Thymus (tissue), 11 donors: ENCODE measurements around the gene ASAP3. TPM values are rescaled to one million over a fixed set of nuclear protein-coding genes. Genes with fewer than 3 reads are reported as not detected.
"Not testable (repeated sequence)": the region's sequence is repeated elsewhere in the genome, so short reads cannot be mapped to it uniquely, and the experiment has no call there.

Source experiments
- DNase-seq, 9 donors: peaks; one replicate each; pipeline ENCODE4 v3.0.0-alpha.2; 2013; ENCODE audit warnings: low spot score in 9 of 9, low read depth in 6 of 9, missing footprints in 1 of 9
- H3K27ac ChIP-seq, 2 donors: one replicate each; pipeline ENCODE4 v1.5.1; 2013; ENCODE audit warnings: control low read depth in 1 of 2, low read depth in 1 of 2, low read length in 1 of 2, mild to moderate bottlenecking in 1 of 2, moderate library complexity in 1 of 2
- H3K27me3 ChIP-seq, 2 donors: one replicate each; pipeline ENCODE4 v1.5.1; 2013; ENCODE audit warnings: low read length in 1 of 2; ENCODE audit not compliant: control insufficient read depth in 2 of 2, insufficient read depth in 1 of 2
- H3K36me3 ChIP-seq, 2 donors: one replicate each; pipeline ENCODE4 v1.5.1; 2013; ENCODE audit warnings: low read length in 1 of 2, mild to moderate bottlenecking in 1 of 2, moderate library complexity in 1 of 2; ENCODE audit not compliant: control insufficient read depth in 2 of 2, insufficient read depth in 2 of 2
- H3K4me1 ChIP-seq, 2 donors: one replicate each; pipeline ENCODE4 v1.5.1; 2013; ENCODE audit warnings: low read length in 2 of 2; ENCODE audit not compliant: control insufficient read depth in 2 of 2, insufficient read depth in 2 of 2
- H3K4me3 ChIP-seq, 2 donors: one replicate each; pipeline ENCODE4 v1.5.1; 2013; ENCODE audit warnings: low read length in 2 of 2, control low read depth in 1 of 2, mild to moderate bottlenecking in 1 of 2
- H3K9me3 ChIP-seq, 2 donors: one replicate each; pipeline ENCODE4 v1.5.1; 2013; ENCODE audit warnings: low read length in 1 of 2, mild to moderate bottlenecking in 1 of 2; ENCODE audit not compliant: control insufficient read depth in 2 of 2, insufficient read depth in 1 of 2
- WGBS: extraction: QIAGEN DNeasy Blood & Tissue Kit; methylation state at CpG from one replicate; pipeline ENCODE4 v1.1.7; 2013; 5-methylcytosine and 5-hydroxymethylcytosine counted together
- polyA plus RNA-seq: library from polyadenylated mRNA; stranded (reverse); fragments of 200-250 nt; gene quantifications from one replicate; pipeline ENCODE4 v1.2.3, GENCODE V29; 2013
- total RNA-seq: library from RNA; stranded (reverse); fragments of 120-200 nt; gene quantifications from one replicate; pipeline ENCODE4 v1.2.4, GENCODE V29; 2013
- donor health status: healthy.

ASAP3 gene
- total and polyA plus RNA-seq, 2 donors, result 4.1 to 10.4 TPM

GRCh38 chr1:23381233-23381885 is 102.6 kb downstream of the ASAP3 start:
- Histone ChIP-seq H3K4me1 (peaks cover 0 to 7% of the 10 kb centered on the region in 2 donors), H3K27ac (no peak overlapping the region), H3K4me3 (no peak overlapping the region), H3K9me3 (no peaks in the 10 kb centered on the region), H3K27me3 (no peaks in the 10 kb centered on the region), H3K36me3 (no peaks in the 10 kb centered on the region)
- DNase-seq, result no peak
- 86% methylated on average over 5 of the region's 5 CpGs for WGBS

- no peak for DNase-seq
- no peaks in the 10 kb centered on the region for H3K36me3 ChIP-seq
- no peaks in the 10 kb centered on the region for H3K9me3 ChIP-seq
- H3K4me1 ChIP-seq, result peaks cover 0 to 7% of the 10 kb centered on the region in 2 donors
- H3K27me3 ChIP-seq, result no peaks in the 10 kb centered on the region
- H3K4me3 ChIP-seq, result no peak overlapping the region
- no peak overlapping the region for H3K27ac ChIP-seq
- WGBS, result 67% methylated on average over 5 of the region's 5 CpGs
Measured at GRCh38 chr1:23380719-23381118, 103.3 kb downstream of the ASAP3 start.

- 84% methylated on average over 4 of the region's 4 CpGs for WGBS
- H3K36me3 ChIP-seq, H3K27me3 ChIP-seq, H3K9me3 ChIP-seq, H3K4me1 ChIP-seq, H3K27ac ChIP-seq, H3K4me3 ChIP-seq, DNase-seq: not testable (repeated sequence)
Measured at GRCh38 chr1:23380236-23380635, 103.7 kb downstream of the ASAP3 start.

Other genes with a start within 250 kb of the ASAP3 start
- 168 TPM for gene HNRNPR, start 139.9 kb downstream of the ASAP3 start, total RNA-seq
- 119 TPM for gene HNRNPR, start 139.9 kb downstream of the ASAP3 start, polyA plus RNA-seq
- gene ZNF436, start 114.3 kb downstream of the ASAP3 start, total RNA-seq, result 11.4 TPM
- 6.6 TPM for gene ZNF436, start 114.3 kb downstream of the ASAP3 start, polyA plus RNA-seq
- gene TCEA3, start 59.4 kb downstream of the ASAP3 start, total RNA-seq, result 3.0 TPM
- 5.5 TPM for gene TCEA3, start 59.4 kb downstream of the ASAP3 start, polyA plus RNA-seq
- 28.8 TPM for gene E2F2, start 47.1 kb upstream of the ASAP3 start, total RNA-seq
- gene E2F2, start 47.1 kb upstream of the ASAP3 start, polyA plus RNA-seq, result 2.0 TPM
- gene ID3, start 75.3 kb upstream of the ASAP3 start, total RNA-seq, result 255 TPM
- gene ID3, start 75.3 kb upstream of the ASAP3 start, polyA plus RNA-seq, result 131 TPM
- gene RPL11, start 207.6 kb upstream of the ASAP3 start, total RNA-seq, result 3,178 TPM
- gene RPL11, start 207.6 kb upstream of the ASAP3 start, polyA plus RNA-seq, result 4,395 TPM